ENCODE data around the gene C3orf20.

C3orf20 gene

DNA sequence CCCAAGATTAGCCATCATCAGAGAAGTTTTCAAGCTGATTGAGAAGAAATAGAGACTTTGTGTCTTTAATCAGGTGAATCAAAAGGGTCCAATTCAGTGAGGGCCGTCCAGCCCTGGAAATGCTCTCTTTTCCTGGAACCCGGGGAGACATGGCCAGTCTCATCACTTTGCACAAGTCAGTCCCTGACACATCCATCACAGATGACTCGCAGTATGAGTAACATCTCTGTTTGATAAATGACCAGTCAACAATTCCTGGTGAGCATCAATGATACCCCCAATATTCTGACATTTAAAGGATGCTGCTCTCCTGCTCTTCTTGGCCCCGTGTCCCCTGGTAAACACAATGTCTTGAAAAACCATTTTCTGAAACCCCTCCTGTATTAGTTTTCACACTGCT lies 26.7 kb downstream of the C3orf20 start:
- Histone ChIP-seq H3K9me3 (ENCODE audit: control insufficient read depth, low read length) (no peaks in the 10 kb centered on the region), H3K36me3 (ENCODE audit: control insufficient read depth, insufficient read depth, low read length) (no peaks in the 10 kb centered on the region), H3K27ac (no peak overlapping the region), H3K27me3 (ENCODE audit: control insufficient read depth, insufficient read depth, low read length) (no peaks in the 10 kb centered on the region), H2AFZ (no peak overlapping the region), H3K4me2 (ENCODE audit: low read length) (no peak overlapping the region), H3K4me1 (no peaks in the 10 kb centered on the region), H3K4me3 (ENCODE audit: low read depth, low read length) (no peak overlapping the region), H3K9ac (no peak overlapping the region), H3K79me2 (no peaks in the 10 kb centered on the region)
- TF ChIP-seq, protein P1, sequence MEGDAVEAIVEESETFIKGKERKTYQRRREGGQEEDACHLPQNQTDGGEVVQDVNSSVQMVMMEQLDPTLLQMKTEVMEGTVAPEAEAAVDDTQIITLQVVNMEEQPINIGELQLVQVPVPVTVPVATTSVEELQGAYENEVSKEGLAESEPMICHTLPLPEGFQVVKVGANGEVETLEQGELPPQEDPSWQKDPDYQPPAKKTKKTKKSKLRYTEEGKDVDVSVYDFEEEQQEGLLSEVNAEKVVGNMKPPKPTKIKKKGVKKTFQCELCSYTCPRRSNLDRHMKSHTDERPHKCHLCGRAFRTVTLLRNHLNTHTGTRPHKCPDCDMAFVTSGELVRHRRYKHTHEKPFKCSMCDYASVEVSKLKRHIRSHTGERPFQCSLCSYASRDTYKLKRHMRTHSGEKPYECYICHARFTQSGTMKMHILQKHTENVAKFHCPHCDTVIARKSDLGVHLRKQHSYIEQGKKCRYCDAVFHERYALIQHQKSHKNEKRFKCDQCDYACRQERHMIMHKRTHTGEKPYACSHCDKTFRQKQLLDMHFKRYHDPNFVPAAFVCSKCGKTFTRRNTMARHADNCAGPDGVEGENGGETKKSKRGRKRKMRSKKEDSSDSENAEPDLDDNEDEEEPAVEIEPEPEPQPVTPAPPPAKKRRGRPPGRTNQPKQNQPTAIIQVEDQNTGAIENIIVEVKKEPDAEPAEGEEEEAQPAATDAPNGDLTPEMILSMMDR (IDR thresholded peaks at IDR 0.05), result no peak

DNA sequence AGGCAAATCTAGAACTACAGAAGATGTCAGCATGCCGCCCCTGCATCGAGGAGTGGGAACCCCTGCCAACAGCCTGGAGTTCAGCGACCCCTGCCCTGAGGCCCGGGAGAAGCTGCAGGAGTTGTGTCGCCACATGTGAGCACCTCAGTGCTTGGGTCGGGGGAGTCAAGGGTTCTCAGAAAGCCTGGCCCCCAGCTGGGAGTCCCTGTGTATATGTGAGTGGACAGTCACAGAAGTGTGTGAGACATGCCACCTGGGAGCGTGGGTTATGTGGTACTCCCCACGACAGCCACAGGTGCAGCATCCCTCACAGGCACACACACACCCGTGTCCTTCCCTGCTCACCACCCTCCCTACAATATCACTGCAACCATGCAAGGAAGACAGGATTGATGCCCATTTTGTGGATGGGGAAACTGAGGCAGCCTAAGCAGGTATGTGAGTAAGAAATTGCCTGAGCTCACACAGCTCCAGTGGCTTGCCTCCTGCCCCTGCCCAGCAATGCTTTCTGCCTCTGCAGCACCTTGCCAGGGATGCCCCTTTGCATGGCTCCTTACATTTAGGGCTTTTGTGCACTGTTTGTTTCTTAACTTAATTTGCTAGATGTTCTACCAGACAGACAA lies 28.3 kb downstream of the C3orf20 start:
- Histone ChIP-seq H2AFZ (no peak overlapping the region), H3K79me2 (no peaks in the 10 kb centered on the region), H3K4me2 (ENCODE audit: low read length) (no peak overlapping the region), H3K4me1 (no peaks in the 10 kb centered on the region), H3K36me3 (ENCODE audit: control insufficient read depth, insufficient read depth, low read length) (no peaks in the 10 kb centered on the region), H3K9me3 (ENCODE audit: control insufficient read depth, low read length) (no peaks in the 10 kb centered on the region), H3K27me3 (ENCODE audit: control insufficient read depth, insufficient read depth, low read length) (no peaks in the 10 kb centered on the region), H3K27ac (no peak overlapping the region), H3K4me3 (ENCODE audit: low read depth, low read length) (no peak overlapping the region), H3K9ac (no peak overlapping the region)
- TF ChIP-seq, protein P1 (IDR thresholded peaks at IDR 0.05), result no peak

DNA sequence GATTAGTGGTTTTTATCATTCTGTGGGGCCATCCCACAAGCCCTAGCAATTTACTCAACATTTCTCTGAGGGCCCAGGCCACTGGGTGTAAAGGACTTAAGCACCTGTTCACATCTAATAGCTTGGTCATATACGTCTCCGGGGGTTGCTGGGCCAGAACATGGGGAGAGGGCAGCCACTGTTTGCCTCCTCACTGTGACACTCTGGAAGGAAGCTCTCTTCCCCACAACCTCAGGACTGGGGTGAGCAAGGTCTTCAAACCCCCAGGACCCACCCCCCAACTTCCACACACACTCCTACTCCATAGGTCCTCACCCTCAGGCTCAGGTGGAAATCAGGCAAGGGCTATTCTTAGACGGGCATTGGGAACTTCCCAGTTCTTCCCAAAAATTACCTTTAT lies 28.9 kb downstream of the C3orf20 start:
- H2AFZ ChIP-seq, result no peak overlapping the region
- no peaks in the 10 kb centered on the region for H3K27me3 ChIP-seq (ENCODE audit: control insufficient read depth, insufficient read depth, low read length)
- no peaks in the 10 kb centered on the region for H3K4me1 ChIP-seq
- H3K9me3 ChIP-seq (ENCODE audit: control insufficient read depth, low read length), result no peaks in the 10 kb centered on the region
- TF ChIP-seq, protein P1 (IDR thresholded peaks at IDR 0.05), result no peak
- no peak overlapping the region for H3K27ac ChIP-seq
- H3K4me3 ChIP-seq (ENCODE audit: low read depth, low read length), result no peak overlapping the region
- H3K4me2 ChIP-seq (ENCODE audit: low read length), result no peak overlapping the region
- no peak overlapping the region for H3K9ac ChIP-seq
- H3K79me2 ChIP-seq, result no peaks in the 10 kb centered on the region
- H3K36me3 ChIP-seq (ENCODE audit: control insufficient read depth, insufficient read depth, low read length), result no peaks in the 10 kb centered on the region

DNA sequence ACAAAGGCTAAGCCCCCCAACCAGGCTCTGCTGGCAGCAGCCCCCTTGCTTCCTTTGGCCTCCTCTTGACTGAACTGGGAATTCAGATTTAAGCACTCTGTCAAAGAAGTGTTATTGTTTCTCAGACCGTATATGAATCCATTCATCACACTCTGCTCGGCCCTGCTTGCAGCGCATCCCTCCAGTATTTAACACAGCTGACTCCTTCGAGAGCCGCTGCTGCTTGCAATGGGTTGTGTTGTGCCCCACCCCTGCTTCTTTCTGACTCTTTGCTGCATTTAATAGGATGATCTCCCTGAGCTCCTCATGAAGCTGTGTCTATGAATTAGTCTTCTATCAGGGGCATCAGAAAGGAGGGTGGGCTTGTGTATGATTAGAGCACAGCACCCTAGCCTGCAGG lies 31.2 kb downstream of the C3orf20 start:
- Histone ChIP-seq H3K79me2 (no peaks in the 10 kb centered on the region), H3K27ac (no peak overlapping the region), H3K4me3 (ENCODE audit: low read depth, low read length) (no peak overlapping the region), H3K4me1 (no peaks in the 10 kb centered on the region), H3K27me3 (ENCODE audit: control insufficient read depth, insufficient read depth, low read length) (no peaks in the 10 kb centered on the region), H3K4me2 (ENCODE audit: low read length) (no peak overlapping the region), H2AFZ (no peak overlapping the region), H3K9me3 (ENCODE audit: control insufficient read depth, low read length) (no peaks in the 10 kb centered on the region), H3K36me3 (ENCODE audit: control insufficient read depth, insufficient read depth, low read length) (no peaks in the 10 kb centered on the region), H3K9ac (no peak overlapping the region)
- TF ChIP-seq, protein P1 (IDR thresholded peaks at IDR 0.05), result no peak

DNA sequence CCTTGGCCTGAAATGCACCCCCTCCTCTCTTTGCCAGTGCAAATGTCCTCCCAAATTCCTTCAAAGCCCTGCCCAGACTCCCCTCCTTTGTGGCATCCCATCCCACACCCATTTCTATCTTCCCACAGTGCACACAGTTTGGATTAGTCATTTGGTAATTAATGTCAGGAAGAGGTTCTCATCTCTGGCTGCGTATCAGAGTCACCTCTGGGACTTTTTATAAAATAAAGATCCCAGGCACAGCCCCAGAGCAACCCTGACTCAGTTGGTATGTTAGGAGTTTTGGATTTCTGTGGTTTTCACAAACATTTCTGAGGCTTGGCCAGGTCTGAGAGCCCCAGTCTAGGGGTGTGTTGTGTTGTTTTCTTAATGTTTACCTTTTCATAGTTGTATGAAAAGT lies 41.6 kb downstream of the C3orf20 start:
- Histone ChIP-seq H3K4me1 (no peaks in the 10 kb centered on the region), H3K27me3 (ENCODE audit: control insufficient read depth, insufficient read depth, low read length) (no peaks in the 10 kb centered on the region), H3K4me3 (ENCODE audit: low read depth, low read length) (no peak overlapping the region), H3K4me2 (ENCODE audit: low read length) (no peak overlapping the region), H3K27ac (no peak overlapping the region), H3K79me2 (no peaks in the 10 kb centered on the region), H3K9ac (no peak overlapping the region), H2AFZ (no peak overlapping the region), H3K36me3 (ENCODE audit: control insufficient read depth, insufficient read depth, low read length) (no peaks in the 10 kb centered on the region), H3K9me3 (ENCODE audit: control insufficient read depth, low read length) (no peaks in the 10 kb centered on the region)
- TF ChIP-seq, protein P1 (IDR thresholded peaks at IDR 0.05), result no peak

Data from parathyroid adenoma (tissue), 2 donors.